ENCODE measurements around the gene SURF2.

- TF ChIP-seq EZH2 (IDR thresholded peaks at IDR 0.05; ENCODE audit: borderline replicate concordance, low read depth, low read length, severe bottlenecking), result no peak
- TF ChIP-seq POLR2A (IDR thresholded peaks at IDR 0.05; ENCODE audit: low read depth, low read length), result no peak
- no peak for TF ChIP-seq CTCF (IDR thresholded peaks at IDR 0.05; ENCODE audit: extremely low read depth in 1 of 2, insufficient read depth in 1 of 2, low read depth in 1 of 2, low read length in 2 of 2)
- TF ChIP-seq POLR2AphosphoS5 (IDR thresholded peaks at IDR 0.05; ENCODE audit: insufficient read depth, low read depth, low read length), result peak; percentile 22
Observed at GRCh38 chr9:133327834-133328484, 28.4 kb upstream of the SURF2 start.
